ENCODE data around the gene ARHGEF19. TPM values are rescaled to one million over a fixed set of nuclear protein-coding genes. Genes with fewer than 3 reads are reported as not detected.

The ARHGEF19 gene
- total and polyA plus RNA-seq, 9 of the 15 experiments (the other 6 are each of a cell fraction or from before 2014, with no cell fraction given): 0.73 to 21.0 (median 5.2) TPM

DNA sequence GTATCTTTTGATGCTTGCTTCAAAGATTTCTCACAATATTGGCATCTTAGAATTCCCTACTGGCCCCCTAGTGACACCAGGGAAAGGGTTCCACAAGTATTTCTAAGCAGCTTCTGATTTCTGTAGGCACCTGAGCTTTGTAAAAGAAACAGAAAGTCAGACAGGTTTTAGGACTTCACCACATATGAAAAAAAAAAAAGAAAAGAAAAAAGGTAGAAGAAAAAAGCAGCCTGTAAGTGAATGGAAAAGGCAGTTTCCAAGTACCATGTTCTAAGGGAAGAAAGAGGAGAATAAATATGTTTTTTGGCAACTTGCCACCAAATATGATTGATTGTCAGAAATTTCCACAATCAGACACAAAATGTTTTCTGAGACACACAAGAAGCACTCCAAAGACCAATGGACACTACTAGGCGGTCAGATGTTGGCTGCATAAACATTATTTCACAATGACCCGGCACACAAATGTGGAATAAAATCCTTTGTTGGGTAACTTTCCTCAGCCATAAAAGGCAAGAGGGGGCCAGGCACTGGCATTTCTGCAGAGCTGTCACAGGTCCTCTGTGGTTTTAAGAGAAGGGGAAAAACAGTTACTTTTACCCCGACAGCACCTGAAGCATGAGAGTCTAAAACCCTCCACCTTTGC lies 37.3 kb upstream of the ARHGEF19 start (continued):
- TF ChIP-seq, protein P1, sequence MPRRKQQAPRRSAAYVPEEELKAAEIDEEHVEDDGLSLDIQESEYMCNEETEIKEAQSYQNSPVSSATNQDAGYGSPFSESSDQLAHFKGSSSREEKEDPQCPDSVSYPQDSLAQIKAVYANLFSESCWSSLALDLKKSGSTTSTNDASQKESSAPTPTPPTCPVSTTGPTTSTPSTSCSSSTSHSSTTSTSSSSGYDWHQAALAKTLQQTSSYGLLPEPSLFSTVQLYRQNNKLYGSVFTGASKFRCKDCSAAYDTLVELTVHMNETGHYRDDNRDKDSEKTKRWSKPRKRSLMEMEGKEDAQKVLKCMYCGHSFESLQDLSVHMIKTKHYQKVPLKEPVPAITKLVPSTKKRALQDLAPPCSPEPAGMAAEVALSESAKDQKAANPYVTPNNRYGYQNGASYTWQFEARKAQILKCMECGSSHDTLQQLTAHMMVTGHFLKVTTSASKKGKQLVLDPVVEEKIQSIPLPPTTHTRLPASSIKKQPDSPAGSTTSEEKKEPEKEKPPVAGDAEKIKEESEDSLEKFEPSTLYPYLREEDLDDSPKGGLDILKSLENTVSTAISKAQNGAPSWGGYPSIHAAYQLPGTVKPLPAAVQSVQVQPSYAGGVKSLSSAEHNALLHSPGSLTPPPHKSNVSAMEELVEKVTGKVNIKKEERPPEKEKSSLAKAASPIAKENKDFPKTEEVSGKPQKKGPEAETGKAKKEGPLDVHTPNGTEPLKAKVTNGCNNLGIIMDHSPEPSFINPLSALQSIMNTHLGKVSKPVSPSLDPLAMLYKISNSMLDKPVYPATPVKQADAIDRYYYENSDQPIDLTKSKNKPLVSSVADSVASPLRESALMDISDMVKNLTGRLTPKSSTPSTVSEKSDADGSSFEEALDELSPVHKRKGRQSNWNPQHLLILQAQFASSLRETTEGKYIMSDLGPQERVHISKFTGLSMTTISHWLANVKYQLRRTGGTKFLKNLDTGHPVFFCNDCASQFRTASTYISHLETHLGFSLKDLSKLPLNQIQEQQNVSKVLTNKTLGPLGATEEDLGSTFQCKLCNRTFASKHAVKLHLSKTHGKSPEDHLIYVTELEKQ (CRISPR knock-in tag; IDR thresholded peaks at IDR 0.05): no peak
- no peak for TF ChIP-seq TBP (optimal IDR thresholded peaks at IDR 0.05; ENCODE audit: low read depth, low read length)
- TF ChIP-seq, protein P2, sequence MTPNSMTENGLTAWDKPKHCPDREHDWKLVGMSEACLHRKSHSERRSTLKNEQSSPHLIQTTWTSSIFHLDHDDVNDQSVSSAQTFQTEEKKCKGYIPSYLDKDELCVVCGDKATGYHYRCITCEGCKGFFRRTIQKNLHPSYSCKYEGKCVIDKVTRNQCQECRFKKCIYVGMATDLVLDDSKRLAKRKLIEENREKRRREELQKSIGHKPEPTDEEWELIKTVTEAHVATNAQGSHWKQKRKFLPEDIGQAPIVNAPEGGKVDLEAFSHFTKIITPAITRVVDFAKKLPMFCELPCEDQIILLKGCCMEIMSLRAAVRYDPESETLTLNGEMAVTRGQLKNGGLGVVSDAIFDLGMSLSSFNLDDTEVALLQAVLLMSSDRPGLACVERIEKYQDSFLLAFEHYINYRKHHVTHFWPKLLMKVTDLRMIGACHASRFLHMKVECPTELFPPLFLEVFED (CRISPR knock-in tag; conservative IDR thresholded peaks at IDR 0.05): no peak
- TF ChIP-seq, protein P3, sequence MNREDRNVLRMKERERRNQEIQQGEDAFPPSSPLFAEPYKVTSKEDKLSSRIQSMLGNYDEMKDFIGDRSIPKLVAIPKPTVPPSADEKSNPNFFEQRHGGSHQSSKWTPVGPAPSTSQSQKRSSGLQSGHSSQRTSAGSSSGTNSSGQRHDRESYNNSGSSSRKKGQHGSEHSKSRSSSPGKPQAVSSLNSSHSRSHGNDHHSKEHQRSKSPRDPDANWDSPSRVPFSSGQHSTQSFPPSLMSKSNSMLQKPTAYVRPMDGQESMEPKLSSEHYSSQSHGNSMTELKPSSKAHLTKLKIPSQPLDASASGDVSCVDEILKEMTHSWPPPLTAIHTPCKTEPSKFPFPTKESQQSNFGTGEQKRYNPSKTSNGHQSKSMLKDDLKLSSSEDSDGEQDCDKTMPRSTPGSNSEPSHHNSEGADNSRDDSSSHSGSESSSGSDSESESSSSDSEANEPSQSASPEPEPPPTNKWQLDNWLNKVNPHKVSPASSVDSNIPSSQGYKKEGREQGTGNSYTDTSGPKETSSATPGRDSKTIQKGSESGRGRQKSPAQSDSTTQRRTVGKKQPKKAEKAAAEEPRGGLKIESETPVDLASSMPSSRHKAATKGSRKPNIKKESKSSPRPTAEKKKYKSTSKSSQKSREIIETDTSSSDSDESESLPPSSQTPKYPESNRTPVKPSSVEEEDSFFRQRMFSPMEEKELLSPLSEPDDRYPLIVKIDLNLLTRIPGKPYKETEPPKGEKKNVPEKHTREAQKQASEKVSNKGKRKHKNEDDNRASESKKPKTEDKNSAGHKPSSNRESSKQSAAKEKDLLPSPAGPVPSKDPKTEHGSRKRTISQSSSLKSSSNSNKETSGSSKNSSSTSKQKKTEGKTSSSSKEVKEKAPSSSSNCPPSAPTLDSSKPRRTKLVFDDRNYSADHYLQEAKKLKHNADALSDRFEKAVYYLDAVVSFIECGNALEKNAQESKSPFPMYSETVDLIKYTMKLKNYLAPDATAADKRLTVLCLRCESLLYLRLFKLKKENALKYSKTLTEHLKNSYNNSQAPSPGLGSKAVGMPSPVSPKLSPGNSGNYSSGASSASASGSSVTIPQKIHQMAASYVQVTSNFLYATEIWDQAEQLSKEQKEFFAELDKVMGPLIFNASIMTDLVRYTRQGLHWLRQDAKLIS (CRISPR knock-in tag; IDR thresholded peaks at IDR 0.05): no peak
- TF ChIP-seq KAT8 (IDR thresholded peaks at IDR 0.05; ENCODE audit: low read depth): no peak
- TF ChIP-seq, protein P4, sequence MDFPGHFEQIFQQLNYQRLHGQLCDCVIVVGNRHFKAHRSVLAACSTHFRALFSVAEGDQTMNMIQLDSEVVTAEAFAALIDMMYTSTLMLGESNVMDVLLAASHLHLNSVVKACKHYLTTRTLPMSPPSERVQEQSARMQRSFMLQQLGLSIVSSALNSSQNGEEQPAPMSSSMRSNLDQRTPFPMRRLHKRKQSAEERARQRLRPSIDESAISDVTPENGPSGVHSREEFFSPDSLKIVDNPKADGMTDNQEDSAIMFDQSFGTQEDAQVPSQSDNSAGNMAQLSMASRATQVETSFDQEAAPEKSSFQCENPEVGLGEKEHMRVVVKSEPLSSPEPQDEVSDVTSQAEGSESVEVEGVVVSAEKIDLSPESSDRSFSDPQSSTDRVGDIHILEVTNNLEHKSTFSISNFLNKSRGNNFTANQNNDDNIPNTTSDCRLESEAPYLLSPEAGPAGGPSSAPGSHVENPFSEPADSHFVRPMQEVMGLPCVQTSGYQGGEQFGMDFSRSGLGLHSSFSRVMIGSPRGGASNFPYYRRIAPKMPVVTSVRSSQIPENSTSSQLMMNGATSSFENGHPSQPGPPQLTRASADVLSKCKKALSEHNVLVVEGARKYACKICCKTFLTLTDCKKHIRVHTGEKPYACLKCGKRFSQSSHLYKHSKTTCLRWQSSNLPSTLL (IDR thresholded peaks at IDR 0.05): no peak
- TF ChIP-seq ZNF695 (CRISPR knock-in tag; IDR thresholded peaks at IDR 0.05): no peak
- TF ChIP-seq NFIX (CRISPR knock-in tag; IDR thresholded peaks at IDR 0.05; ENCODE audit: low read depth): peak; percentile 95
- TF ChIP-seq TRIM28 (IDR thresholded peaks at IDR 0.05): no peak
- TF ChIP-seq, protein P5, sequence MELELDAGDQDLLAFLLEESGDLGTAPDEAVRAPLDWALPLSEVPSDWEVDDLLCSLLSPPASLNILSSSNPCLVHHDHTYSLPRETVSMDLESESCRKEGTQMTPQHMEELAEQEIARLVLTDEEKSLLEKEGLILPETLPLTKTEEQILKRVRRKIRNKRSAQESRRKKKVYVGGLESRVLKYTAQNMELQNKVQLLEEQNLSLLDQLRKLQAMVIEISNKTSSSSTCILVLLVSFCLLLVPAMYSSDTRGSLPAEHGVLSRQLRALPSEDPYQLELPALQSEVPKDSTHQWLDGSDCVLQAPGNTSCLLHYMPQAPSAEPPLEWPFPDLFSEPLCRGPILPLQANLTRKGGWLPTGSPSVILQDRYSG (tag; conservative IDR thresholded peaks at IDR 0.05; ENCODE audit: low read depth): no peak
- no peak for TF ChIP-seq ZNF232 (CRISPR knock-in tag; IDR thresholded peaks at IDR 0.05)
- no peak for TF ChIP-seq TCF7L2 (IDR thresholded peaks at IDR 0.05; ENCODE audit: low read depth, low read length)
- no peak for TF ChIP-seq ZC3H4 (CRISPR knock-in tag; IDR thresholded peaks at IDR 0.05; ENCODE audit: borderline replicate concordance)
- no peak for TF ChIP-seq TAF15 (IDR thresholded peaks at IDR 0.05; ENCODE audit: low read depth, low read length)
- TF ChIP-seq ZNF75A (CRISPR knock-in tag; IDR thresholded peaks at IDR 0.05): no peak
- TF ChIP-seq SMC3 (conservative IDR thresholded peaks at IDR 0.05; ENCODE audit: insufficient read depth, low read depth, low read length): no peak
- no peak for TF ChIP-seq MXI1 (IDR thresholded peaks at IDR 0.05; ENCODE audit: low read depth, low read length)

Data from K562 (cell line).